Smooth muscle cell (in vitro differentiated cells): Measurements from ENCODE around the gene FABP7. TPM values are rescaled to one million over a fixed set of nuclear protein-coding genes. Genes with fewer than 3 reads are reported as not detected.

Experiments
- DNase-seq: peaks from one replicate; lab custom pipeline; 2025; ENCODE audit not compliant: unreplicated experiment; lab: John Stamatoyannopoulos, UW
- H2AFZ ChIP-seq: fragments of 200-600 bp; sonication (generic); 2 replicates; pipeline ENCODE4 v1.6.0; 2016; ENCODE audit warnings: antibody characterized with exemption, low read depth, mild to moderate bottlenecking
- H3F3A ChIP-seq: fragments of 200-600 bp; sonication (generic); 2 replicates; pipeline ENCODE4 v1.6.0; 2017; ENCODE audit warnings: antibody characterized with exemption, low read depth
- H3K27ac ChIP-seq: fragments of 200-600 bp; sonication (generic); 2 replicates; pipeline ENCODE4 v1.5.1; 2016; ENCODE audit warnings: low read depth, mild to moderate bottlenecking
- H3K27me3 ChIP-seq: fragments of 200-600 bp; sonication (generic); 2 replicates; pipeline ENCODE4 v1.6.1; 2016; ENCODE audit warnings: low read depth, mild to moderate bottlenecking
- H3K36me3 ChIP-seq: fragments of 200-600 bp; sonication (generic); 2 replicates; pipeline ENCODE4 v1.5.1; 2016; ENCODE audit warnings: low read depth
- H3K4me1 ChIP-seq: fragments of 200-600 bp; sonication (generic); 2 replicates; pipeline ENCODE4 v1.5.1; 2016; ENCODE audit warnings: low read depth
- H3K4me2 ChIP-seq: fragments of 200-600 bp; sonication (generic); 2 replicates; pipeline ENCODE4 v1.6.0; 2016; ENCODE audit warnings: mild to moderate bottlenecking
- H3K4me3 ChIP-seq: fragments of 200-600 bp; sonication (generic); 2 replicates; pipeline ENCODE4 v1.5.1; 2016; ENCODE audit warnings: mild to moderate bottlenecking
- H3K79me2 ChIP-seq: fragments of 200-600 bp; sonication (generic); 2 replicates; pipeline ENCODE4 v1.6.0; 2016; ENCODE audit warnings: low read depth, mild to moderate bottlenecking
- H3K9ac ChIP-seq: fragments of 200-600 bp; sonication (generic); 2 replicates; pipeline ENCODE4 v1.6.0; 2016; ENCODE audit warnings: low read depth
- H3K9me3 ChIP-seq: fragments of 200-600 bp; sonication (generic); replicated peaks from 2 replicates; pipeline ENCODE4 v1.5.1; 2016; ENCODE audit warnings: low read depth
- H4K20me1 ChIP-seq: fragments of 200-600 bp; sonication (generic); 2 replicates; pipeline ENCODE4 v1.6.0; 2016; ENCODE audit warnings: low read depth
- CTCF ChIP-seq: fragments of 200-600 bp; sonication (generic); IDR thresholded peaks from 2 replicates; pipeline ENCODE4 v1.5.1; 2017; ENCODE audit warnings: borderline replicate concordance, mild to moderate bottlenecking, antibody characterized with exemption; ENCODE audit not compliant: insufficient read depth, poor library complexity, severe bottlenecking
- WGBS: methylation state at CpG from one replicate; pipeline ENCODE4 v1.1.7; 2016; ENCODE audit warnings: low lambda C conversion rate; 5-methylcytosine and 5-hydroxymethylcytosine counted together
- polyA plus RNA-seq: library from polyadenylated mRNA; unstranded; fragments of >200 nt; fragmentation: Nextera tagmentation; extraction: Ambion mirVana; gene quantifications from 2 replicates; pipeline ENCODE4 v1.2.1, GENCODE V29; 2016
- total RNA-seq: library from RNA; depleted of rRNA; stranded (reverse); fragments of >200 nt; gene quantifications from 2 replicates; pipeline ENCODE4 v1.2.3, GENCODE V29; 2014

Gene FABP7
- total and polyA plus RNA-seq, 2 experiments from 2014 or later = not detected

- peaks cover 16% of the 10 kb centered on the region for H3K4me1 ChIP-seq
- H3F3A ChIP-seq = peaks cover 19% of the 10 kb centered on the region
- H3K27ac ChIP-seq = no peak overlapping the region
- peaks cover 8% of the 10 kb centered on the region for H4K20me1 ChIP-seq
- no peak for TF ChIP-seq CTCF
- no peak overlapping the region for H3K9ac ChIP-seq
- no peaks in the 10 kb centered on the region for H3K79me2 ChIP-seq
- no peaks in the 10 kb centered on the region for H3K9me3 ChIP-seq
- WGBS = 10% methylated on average over 4 of the region's 4 CpGs
- H3K4me3 ChIP-seq = no peak overlapping the region
- H3K27me3 ChIP-seq = no peaks in the 10 kb centered on the region
- no peak overlapping the region for H2AFZ ChIP-seq
- H3K36me3 ChIP-seq = no peaks in the 10 kb centered on the region
- DNase-seq = no peak
- H3K4me2 ChIP-seq = peak overlapping the region; percentile 44
Measured at GRCh38 chr6:122803171-122803661, 23.7 kb downstream of the FABP7 start.

- no peak overlapping the region for H2AFZ ChIP-seq
- no peaks in the 10 kb centered on the region for H4K20me1 ChIP-seq
- 51% methylated on average over 5 of the region's 5 CpGs for WGBS
- no peak overlapping the region for H3K27ac ChIP-seq
- H3K9ac ChIP-seq = no peak overlapping the region
- no peaks in the 10 kb centered on the region for H3K27me3 ChIP-seq
- H3K79me2 ChIP-seq = no peaks in the 10 kb centered on the region
- peaks cover 5% of the 10 kb centered on the region for H3F3A ChIP-seq
- no peaks in the 10 kb centered on the region for H3K9me3 ChIP-seq
- H3K4me2 ChIP-seq = no peak overlapping the region
- no peaks in the 10 kb centered on the region for H3K36me3 ChIP-seq
- TF ChIP-seq CTCF = no peak
- no peak for DNase-seq
- H3K4me1 ChIP-seq = peaks cover 3% of the 10 kb centered on the region
- no peak overlapping the region for H3K4me3 ChIP-seq
Measured at GRCh38 chr6:122804962-122805485, 25.5 kb downstream of the FABP7 start.

DNA sequence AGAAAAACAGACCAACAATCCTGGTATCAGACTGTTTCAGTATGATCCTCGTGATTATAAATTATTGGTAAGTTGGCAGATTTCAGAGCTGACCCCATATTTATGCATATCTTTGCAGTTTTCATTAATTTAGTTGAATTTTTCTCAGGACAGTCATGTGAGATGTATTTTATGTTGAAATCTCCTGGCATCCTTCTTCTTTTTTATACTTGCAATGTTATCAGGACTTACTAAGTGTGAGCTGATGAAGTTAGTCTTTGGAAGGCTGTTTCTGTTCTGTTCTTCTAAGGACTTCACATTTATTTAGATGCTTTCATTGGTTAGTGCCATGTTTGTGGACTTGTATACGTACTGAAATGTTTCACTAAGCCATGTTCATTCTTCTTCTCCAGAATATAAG, 26.8 kb downstream of the FABP7 start:
- Histone ChIP-seq H3K4me1 (no peaks in the 10 kb centered on the region), H3K27ac (no peak overlapping the region), H3K9me3 (no peaks in the 10 kb centered on the region), H3F3A (no peaks in the 10 kb centered on the region), H3K36me3 (no peaks in the 10 kb centered on the region), H3K79me2 (no peaks in the 10 kb centered on the region), H3K9ac (no peak overlapping the region), H4K20me1 (no peaks in the 10 kb centered on the region), H3K4me2 (no peak overlapping the region), H3K4me3 (no peak overlapping the region), H3K27me3 (no peaks in the 10 kb centered on the region), H2AFZ (no peak overlapping the region)
- WGBS = 61% methylated on average over 2 of the region's 2 CpGs
- DNase-seq = no peak
- no peak for TF ChIP-seq CTCF
